GM08714 (cell line): ENCODE measurements around the gene SSTR5.

ENCODE experiments used
- H3K4me3 ChIP-seq: fragments of 200-500 bp; sonication (Bioruptor generic); 2 replicates; pipeline ENCODE4 v1.5.1; 2014; ENCODE audit warnings: mild to moderate bottlenecking, low read length, inconsistent platforms
- ZNF274 ChIP-seq: IDR thresholded peaks from 2 replicates; pipeline ENCODE4 v1.6.1; 2012; ENCODE audit warnings: mild to moderate bottlenecking, low read depth, low read length

SSTR5 gene

DNA sequence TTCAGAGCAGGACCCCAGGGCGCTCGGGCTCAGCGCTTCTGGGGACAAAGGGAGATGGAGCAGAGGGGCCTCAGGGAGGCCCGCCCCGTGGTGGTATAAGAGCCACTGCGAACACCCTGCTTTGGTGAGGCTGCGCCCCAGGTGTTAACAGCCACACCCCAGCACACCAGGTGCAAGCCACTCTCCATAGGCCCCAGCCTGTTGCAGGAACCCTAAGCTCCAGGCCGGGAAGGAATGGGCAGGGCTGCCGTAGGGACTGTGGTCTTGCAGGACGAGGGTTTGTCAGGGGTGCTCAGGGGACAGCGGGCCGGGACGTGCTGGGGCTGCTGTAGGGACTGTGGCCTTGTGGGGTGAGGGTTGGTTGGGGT, 17.0 kb upstream of the SSTR5 start:
- TF ChIP-seq ZNF274, result no peak
- no peak overlapping the region for H3K4me3 ChIP-seq

- no peak for TF ChIP-seq ZNF274
- H3K4me3 ChIP-seq, result no peak overlapping the region
Measured at GRCh38 chr16:1056196-1056595, 16.4 kb upstream of the SSTR5 start.

- TF ChIP-seq ZNF274, result no peak
- H3K4me3 ChIP-seq, result no peak overlapping the region
Measured at GRCh38 chr16:1057252-1057932, 15.2 kb upstream of the SSTR5 start.

DNA sequence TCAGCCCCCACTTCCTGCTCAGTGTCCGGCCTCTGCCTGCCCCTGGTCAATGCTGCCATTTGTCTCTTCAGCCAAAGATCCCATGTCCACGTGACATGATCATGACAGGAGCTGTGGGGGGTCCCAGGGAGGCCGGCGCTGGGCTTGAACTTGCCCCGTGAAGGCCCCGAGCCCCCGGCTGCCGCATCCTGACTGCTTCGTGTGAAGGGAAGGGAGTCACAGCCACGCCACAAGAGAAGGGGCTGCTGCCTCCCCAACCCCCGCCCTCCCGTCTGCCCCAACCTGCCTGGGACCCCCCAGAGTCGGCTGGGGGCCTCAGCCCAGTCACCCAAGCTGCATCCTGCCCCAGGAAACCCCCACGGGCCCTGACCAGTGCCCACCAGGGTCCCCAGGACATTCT, 14.3 kb upstream of the SSTR5 start:
- no peak for TF ChIP-seq ZNF274
- H3K4me3 ChIP-seq, result no peak overlapping the region

DNA sequence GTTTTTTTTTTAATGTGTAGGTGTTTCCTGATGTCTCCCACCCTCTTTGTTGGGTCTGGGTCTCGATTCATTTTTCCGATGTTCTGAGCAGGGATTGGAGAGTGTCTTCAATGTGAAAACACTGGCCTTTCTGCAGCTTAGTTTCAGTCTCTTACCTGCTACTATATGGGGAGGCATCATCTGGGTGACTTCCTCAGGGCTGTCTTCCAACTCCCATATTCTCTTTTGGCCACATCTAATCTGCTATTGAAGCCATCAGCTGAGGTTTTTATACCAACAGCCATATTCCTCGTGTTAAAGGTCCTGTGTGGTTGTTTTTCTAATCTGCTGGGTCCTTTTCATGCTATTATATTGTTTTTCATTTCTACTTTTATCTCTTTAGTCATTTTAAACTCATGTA, 13.2 kb upstream of the SSTR5 start:
- no peak for TF ChIP-seq ZNF274
- H3K4me3 ChIP-seq, result no peak overlapping the region

- no peak overlapping the region for H3K4me3 ChIP-seq
Measured at GRCh38 chr16:1060416-1061340, 11.9 kb upstream of the SSTR5 start.

GRCh38 chr16:1061769-1062505, 10.6 kb upstream of the SSTR5 start:
- TF ChIP-seq ZNF274, result no peak
- H3K4me3 ChIP-seq, result no peak overlapping the region

More at GRCh38 chr16:1060416-1061340, 11.9 kb upstream of the SSTR5 start:
- TF ChIP-seq ZNF274, result no peak

- no peak for TF ChIP-seq ZNF274
- H3K4me3 ChIP-seq, result no peak overlapping the region
Measured at GRCh38 chr16:1062895-1063294, 9.7 kb upstream of the SSTR5 start.

GRCh38 chr16:1063728-1064127, 8.8 kb upstream of the SSTR5 start:
- TF ChIP-seq ZNF274, result no peak
- no peak overlapping the region for H3K4me3 ChIP-seq

GRCh38 chr16:1065469-1066128, 6.9 kb upstream of the SSTR5 start:
- no peak for TF ChIP-seq ZNF274

GRCh38 chr16:1066584-1067172, 5.9 kb upstream of the SSTR5 start:
- no peak for TF ChIP-seq ZNF274
- no peak overlapping the region for H3K4me3 ChIP-seq

More at GRCh38 chr16:1065469-1066128, 6.9 kb upstream of the SSTR5 start:
- no peak overlapping the region for H3K4me3 ChIP-seq

DNA sequence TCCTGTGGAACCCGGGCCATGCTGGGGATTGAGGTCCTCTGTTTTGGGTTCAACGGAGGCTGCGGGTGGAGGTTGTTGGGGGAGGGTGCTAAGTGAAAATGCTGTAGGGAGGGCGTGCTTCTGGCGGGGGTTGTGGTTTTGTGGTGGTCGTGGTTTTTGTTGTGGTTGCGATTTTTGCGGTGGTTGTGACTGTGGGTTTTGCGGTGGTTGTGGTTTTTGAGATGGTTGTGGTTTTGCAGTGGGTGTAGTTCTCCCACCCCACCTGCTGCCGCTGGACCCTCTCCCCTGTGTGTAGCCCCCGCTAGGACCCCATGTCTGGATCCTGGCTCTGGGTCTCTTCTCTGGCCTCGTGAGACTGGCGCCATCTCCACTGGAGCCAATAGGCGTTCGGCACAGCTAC, 4.9 kb upstream of the SSTR5 start:
- no peak overlapping the region for H3K4me3 ChIP-seq
- TF ChIP-seq ZNF274, result no peak

- TF ChIP-seq ZNF274, result no peak
- H3K4me3 ChIP-seq, result no peak overlapping the region
Measured at GRCh38 chr16:1068451-1068850, 4.1 kb upstream of the SSTR5 start.

DNA sequence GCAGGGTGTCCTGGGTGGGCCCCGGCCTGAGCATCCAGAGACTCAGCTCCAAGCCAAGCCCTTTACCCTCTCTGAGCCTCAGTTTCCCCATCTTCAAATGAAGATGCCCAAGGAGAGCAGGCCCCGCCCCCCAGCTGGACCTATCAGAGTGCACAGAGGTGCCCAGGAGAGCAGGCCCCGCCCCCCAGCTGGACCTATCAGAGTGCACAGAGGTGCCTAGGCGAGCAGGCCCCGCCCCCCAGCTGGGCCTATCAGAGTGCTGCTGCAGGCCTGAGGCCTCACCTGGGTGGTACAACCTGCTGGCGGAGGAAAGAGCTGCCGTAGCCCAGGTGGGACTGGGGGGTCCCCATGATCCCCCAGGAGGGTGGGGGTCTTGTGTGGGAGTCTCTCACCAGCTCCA, 3.4 kb upstream of the SSTR5 start:
- TF ChIP-seq ZNF274, result no peak
- H3K4me3 ChIP-seq, result no peak overlapping the region
